ENCODE results near the gene FIP1L1.

DNA sequence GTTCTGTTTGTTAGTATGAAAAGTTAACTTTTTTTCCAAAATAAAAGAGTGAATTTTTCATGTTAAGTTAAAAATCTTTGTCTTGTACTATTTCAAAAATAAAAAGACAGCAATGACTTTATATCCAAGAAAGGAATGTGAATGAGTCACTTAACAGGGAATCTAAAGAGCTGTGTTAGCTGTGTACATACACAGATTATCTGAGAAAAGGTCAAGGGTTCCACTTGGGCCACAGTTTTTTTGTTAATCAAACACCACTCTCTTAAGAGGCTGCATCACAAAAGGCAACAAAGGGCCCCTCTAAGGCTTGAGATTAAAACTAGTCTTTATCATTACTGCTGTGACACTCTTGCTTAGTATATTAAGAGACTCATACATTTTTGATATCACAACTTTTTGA, 82.1 kb downstream of the FIP1L1 start:
- TF ChIP-seq POLR2A (IDR thresholded peaks at IDR 0.05): no peak
- TF ChIP-seq, protein P1, sequence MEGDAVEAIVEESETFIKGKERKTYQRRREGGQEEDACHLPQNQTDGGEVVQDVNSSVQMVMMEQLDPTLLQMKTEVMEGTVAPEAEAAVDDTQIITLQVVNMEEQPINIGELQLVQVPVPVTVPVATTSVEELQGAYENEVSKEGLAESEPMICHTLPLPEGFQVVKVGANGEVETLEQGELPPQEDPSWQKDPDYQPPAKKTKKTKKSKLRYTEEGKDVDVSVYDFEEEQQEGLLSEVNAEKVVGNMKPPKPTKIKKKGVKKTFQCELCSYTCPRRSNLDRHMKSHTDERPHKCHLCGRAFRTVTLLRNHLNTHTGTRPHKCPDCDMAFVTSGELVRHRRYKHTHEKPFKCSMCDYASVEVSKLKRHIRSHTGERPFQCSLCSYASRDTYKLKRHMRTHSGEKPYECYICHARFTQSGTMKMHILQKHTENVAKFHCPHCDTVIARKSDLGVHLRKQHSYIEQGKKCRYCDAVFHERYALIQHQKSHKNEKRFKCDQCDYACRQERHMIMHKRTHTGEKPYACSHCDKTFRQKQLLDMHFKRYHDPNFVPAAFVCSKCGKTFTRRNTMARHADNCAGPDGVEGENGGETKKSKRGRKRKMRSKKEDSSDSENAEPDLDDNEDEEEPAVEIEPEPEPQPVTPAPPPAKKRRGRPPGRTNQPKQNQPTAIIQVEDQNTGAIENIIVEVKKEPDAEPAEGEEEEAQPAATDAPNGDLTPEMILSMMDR (IDR thresholded peaks at IDR 0.05): no peak
